ENCODE results near the gene CEP57L1.
"Not testable (repeated sequence)": the region's sequence is repeated elsewhere in the genome, so short reads cannot be mapped to it uniquely, and the experiment has no call there.

CEP57L1 gene

GRCh38 chr6:109124219-109124618 lies 28.9 kb downstream of the CEP57L1 start:
- no peak overlapping the region for H3K4me2 ChIP-seq
- no peak overlapping the region for H3K27ac ChIP-seq
- no peak overlapping the region for H3K9ac ChIP-seq
- no peaks in the 10 kb centered on the region for H3K36me3 ChIP-seq (ENCODE audit: insufficient read depth)
- no peak overlapping the region for H2AFZ ChIP-seq (ENCODE audit: low read depth)
- H4K20me1 ChIP-seq (ENCODE audit: insufficient read depth): no peaks in the 10 kb centered on the region
- no peak overlapping the region for H3K4me3 ChIP-seq (IDR thresholded peaks at IDR 0.05; ENCODE audit: insufficient read depth, low read depth, low read length)
- H3K4me1 ChIP-seq (ENCODE audit: low read depth, poor library complexity, severe bottlenecking): peaks cover 6% of the 10 kb centered on the region
- no peak for TF ChIP-seq CTCF (conservative IDR thresholded peaks at IDR 0.05; ENCODE audit: low read depth, low read length)
- no peaks in the 10 kb centered on the region for H3K27me3 ChIP-seq (ENCODE audit: insufficient read depth, low read depth)
- no peaks in the 10 kb centered on the region for H3K79me2 ChIP-seq (ENCODE audit: insufficient read depth, low read depth)

- no peak for TF ChIP-seq CTCF (conservative IDR thresholded peaks at IDR 0.05; ENCODE audit: low read depth, low read length)
- H4K20me1 ChIP-seq (ENCODE audit: insufficient read depth): no peaks in the 10 kb centered on the region
- no peak overlapping the region for H3K4me2 ChIP-seq
- no peaks in the 10 kb centered on the region for H3K27me3 ChIP-seq (ENCODE audit: insufficient read depth, low read depth)
- H3K4me3 ChIP-seq (IDR thresholded peaks at IDR 0.05; ENCODE audit: insufficient read depth, low read depth, low read length): no peak overlapping the region
- no peaks in the 10 kb centered on the region for H3K79me2 ChIP-seq (ENCODE audit: insufficient read depth, low read depth)
- no peak overlapping the region for H3K27ac ChIP-seq
- H3K36me3 ChIP-seq (ENCODE audit: insufficient read depth): no peaks in the 10 kb centered on the region
- H3K9ac ChIP-seq: no peak overlapping the region
- peaks cover under 1% of the 10 kb centered on the region for H3K4me1 ChIP-seq (ENCODE audit: low read depth, poor library complexity, severe bottlenecking)
- no peak overlapping the region for H2AFZ ChIP-seq (ENCODE audit: low read depth)
Observed at GRCh38 chr6:109125504-109125903, 30.2 kb downstream of the CEP57L1 start.

DNA sequence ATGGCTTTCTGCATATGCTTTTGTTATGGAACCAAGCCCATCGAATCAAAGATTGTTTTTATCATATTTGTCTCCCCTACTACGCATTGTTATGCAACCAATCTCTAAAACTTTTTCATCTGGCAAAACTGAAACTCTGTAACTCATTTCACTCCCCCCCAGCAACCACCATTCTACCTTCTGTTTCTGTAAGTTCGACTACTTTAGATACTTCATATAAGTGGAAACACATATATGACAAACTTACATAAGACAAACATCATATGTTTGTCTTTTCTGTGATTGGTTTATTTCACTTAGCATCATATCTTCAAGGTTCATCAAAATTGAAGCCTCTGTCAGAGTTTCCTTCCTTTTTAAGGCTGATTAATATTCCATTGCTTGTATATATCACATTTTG lies 34.8 kb downstream of the CEP57L1 start:
- no peak overlapping the region for H3K4me2 ChIP-seq
- H3K79me2 ChIP-seq (ENCODE audit: insufficient read depth, low read depth): no peaks in the 10 kb centered on the region
- no peaks in the 10 kb centered on the region for H3K36me3 ChIP-seq (ENCODE audit: insufficient read depth)
- TF ChIP-seq CTCF (conservative IDR thresholded peaks at IDR 0.05; ENCODE audit: low read depth, low read length): no peak
- H3K4me3 ChIP-seq (IDR thresholded peaks at IDR 0.05; ENCODE audit: insufficient read depth, low read depth, low read length): no peak overlapping the region
- H4K20me1 ChIP-seq (ENCODE audit: insufficient read depth): no peaks in the 10 kb centered on the region
- H3K9ac ChIP-seq: no peak overlapping the region
- H3K27ac ChIP-seq: no peak overlapping the region
- no peaks in the 10 kb centered on the region for H3K27me3 ChIP-seq (ENCODE audit: insufficient read depth, low read depth)
- no peaks in the 10 kb centered on the region for H3K4me1 ChIP-seq (ENCODE audit: low read depth, poor library complexity, severe bottlenecking)
- H2AFZ ChIP-seq (ENCODE audit: low read depth): no peak overlapping the region

DNA sequence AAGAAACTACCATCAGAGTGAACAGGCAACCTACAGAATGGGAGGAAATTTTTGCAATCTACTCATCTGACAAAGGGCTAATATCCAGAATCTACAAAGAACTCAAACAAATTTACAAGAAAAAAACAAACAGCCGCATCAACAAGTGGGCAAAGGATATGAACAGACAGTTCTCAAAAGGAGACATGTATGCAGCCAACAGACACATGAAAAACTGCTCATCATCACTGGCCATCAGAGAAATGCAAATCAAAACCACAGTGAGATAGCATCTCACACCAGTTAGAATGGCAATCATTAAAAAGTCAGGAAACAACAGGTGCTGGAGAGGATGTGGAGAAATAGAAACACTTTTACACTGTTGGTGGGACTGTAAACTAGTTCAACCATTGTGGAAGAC lies 40.3 kb downstream of the CEP57L1 start:
- not testable (repeated sequence) for H3K79me2 ChIP-seq (ENCODE audit: insufficient read depth, low read depth); H3K36me3 ChIP-seq (ENCODE audit: insufficient read depth)

DNA sequence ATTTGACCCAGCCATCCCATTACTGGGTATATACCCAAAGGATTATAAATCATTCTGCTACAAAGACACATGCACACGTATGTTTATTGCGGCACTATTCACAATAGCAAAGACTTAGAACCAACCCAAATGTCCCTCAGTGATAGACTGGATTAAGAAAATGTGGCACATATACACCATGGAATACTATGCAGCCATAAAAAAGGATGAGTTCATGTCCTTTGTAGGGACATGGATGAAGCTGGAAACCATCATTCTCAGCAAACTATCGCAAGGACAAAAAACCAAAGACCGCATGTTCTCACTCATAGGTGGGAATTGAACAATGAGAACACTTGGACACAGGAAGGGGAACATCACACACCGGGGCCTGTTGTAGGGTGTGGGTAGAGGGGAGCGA lies 40.7 kb downstream of the CEP57L1 start:
- H3K9ac ChIP-seq; H2AFZ ChIP-seq (ENCODE audit: low read depth); H3K4me1 ChIP-seq (ENCODE audit: low read depth, poor library complexity, severe bottlenecking); H3K27me3 ChIP-seq (ENCODE audit: insufficient read depth, low read depth); H3K4me3 ChIP-seq (IDR thresholded peaks at IDR 0.05; ENCODE audit: insufficient read depth, low read depth, low read length); H3K36me3 ChIP-seq (ENCODE audit: insufficient read depth); H4K20me1 ChIP-seq (ENCODE audit: insufficient read depth); H3K4me2 ChIP-seq; H3K79me2 ChIP-seq (ENCODE audit: insufficient read depth, low read depth); H3K27ac ChIP-seq: not testable (repeated sequence)

More for the DNA sequence above, 40.3 kb downstream of the CEP57L1 start:
- H3K27me3 ChIP-seq (ENCODE audit: insufficient read depth, low read depth); H3K27ac ChIP-seq; H3K4me2 ChIP-seq; H2AFZ ChIP-seq (ENCODE audit: low read depth); H3K9ac ChIP-seq; H3K4me3 ChIP-seq (IDR thresholded peaks at IDR 0.05; ENCODE audit: insufficient read depth, low read depth, low read length); H4K20me1 ChIP-seq (ENCODE audit: insufficient read depth); H3K4me1 ChIP-seq (ENCODE audit: low read depth, poor library complexity, severe bottlenecking): not testable (repeated sequence)

DNA sequence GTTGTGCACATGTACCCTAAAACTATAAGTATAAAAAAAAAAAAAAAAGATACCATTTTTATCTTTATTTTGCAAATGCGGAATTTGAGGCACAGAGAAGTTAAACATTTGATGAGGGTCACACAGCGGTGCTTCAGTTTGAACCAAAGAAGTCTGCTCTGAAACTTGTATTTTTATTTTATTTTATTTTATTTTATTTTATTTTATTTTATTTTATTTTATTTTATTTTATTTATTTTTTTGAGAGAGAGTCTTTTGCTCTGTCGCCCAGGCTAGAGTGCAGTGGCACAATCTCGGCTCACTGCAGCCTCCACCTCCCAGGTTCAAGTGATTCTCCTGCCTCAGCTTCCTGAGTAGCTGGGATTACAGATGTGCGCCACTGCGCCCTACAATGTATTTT lies 41.2 kb downstream of the CEP57L1 start:
- not testable (repeated sequence) for H3K27ac ChIP-seq; H3K27me3 ChIP-seq (ENCODE audit: insufficient read depth, low read depth); H3K4me2 ChIP-seq; H3K9ac ChIP-seq; H3K36me3 ChIP-seq (ENCODE audit: insufficient read depth); H3K79me2 ChIP-seq (ENCODE audit: insufficient read depth, low read depth); H4K20me1 ChIP-seq (ENCODE audit: insufficient read depth); H3K4me3 ChIP-seq (IDR thresholded peaks at IDR 0.05; ENCODE audit: insufficient read depth, low read depth, low read length); H3K4me1 ChIP-seq (ENCODE audit: low read depth, poor library complexity, severe bottlenecking); H2AFZ ChIP-seq (ENCODE audit: low read depth)

Measured in KMS-11 (cell line).